GM21619 (cell line): ENCODE results near the gene SLC25A34.

ENCODE experiments used
- ATAC-seq: cut with Tn5 transposase; IDR thresholded peaks from one replicate; pipeline ENCODE4 v1.9.1; 2021; ENCODE audit not compliant: unreplicated experiment

The SLC25A34 gene

DNA sequence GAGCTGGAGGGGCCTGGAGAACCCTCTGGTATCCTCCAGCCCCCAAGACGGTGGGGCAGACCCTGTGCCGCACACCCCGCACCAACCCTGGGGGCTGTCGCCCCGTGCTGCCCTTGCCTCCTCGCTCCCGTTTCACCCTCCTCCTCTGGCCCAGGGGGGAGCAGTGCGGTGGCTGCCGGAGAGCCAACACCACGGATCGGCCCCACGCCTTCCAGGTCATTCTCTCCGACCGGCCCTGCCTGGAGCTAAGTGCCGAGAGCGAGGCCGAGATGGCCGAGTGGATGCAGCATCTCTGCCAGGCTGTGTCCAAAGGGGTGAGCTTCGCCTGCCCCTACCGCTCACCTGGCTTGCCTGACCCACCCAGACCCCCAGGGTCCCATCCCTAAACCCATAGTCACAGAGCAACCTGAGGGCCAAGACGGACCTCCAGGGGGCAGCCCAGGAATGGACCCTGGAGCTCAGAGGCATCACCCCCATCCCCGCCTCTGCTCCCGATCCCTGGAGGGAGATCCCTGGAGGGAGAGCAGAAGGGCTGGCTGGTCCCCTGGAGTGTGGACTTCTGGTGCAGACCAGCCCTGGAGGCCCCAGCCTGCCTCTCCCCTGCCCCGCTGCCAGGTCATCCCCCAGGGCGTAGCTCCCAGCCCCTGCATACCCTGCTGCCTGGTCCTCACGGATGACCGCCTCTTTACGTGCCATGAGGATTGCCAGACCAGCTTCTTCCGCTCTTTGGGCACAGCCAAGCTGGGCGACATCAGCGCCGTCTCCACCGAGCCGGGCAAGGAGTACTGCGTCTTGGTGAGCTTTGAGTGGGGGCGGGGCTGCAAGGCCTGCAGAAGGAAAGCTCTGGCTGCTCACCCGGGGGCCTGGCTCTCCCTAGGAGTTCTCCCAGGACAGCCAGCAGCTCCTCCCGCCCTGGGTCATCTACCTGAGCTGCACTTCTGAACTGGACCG lies 4.0 kb upstream of the SLC25A34 start:
- ATAC-seq, result no peak

DNA sequence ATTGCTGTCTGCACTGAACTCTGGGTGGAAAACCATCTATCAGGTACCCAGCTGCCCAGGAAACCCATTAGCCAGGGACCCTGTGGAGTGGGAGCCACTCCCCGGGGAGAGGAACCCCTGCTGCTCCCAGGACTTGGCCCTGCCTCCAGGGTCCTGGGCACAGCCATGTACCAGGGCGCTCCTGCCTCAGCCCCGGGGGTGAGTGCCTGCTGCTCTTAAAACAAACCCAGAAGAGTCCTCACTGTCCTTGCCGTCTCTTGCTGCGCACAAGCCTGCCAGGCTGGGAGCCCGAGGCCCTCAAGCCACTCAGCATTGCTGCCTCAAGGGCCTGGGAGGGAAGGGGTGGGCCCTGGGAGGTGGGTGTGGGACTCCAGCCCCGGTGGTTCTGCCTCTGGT lies 3.4 kb upstream of the SLC25A34 start:
- ATAC-seq, result no peak

- ATAC-seq, result no peak
Measured at GRCh38 chr1:15733218-15733725, 2.8 kb upstream of the SLC25A34 start.

- ATAC-seq, result no peak
Measured at GRCh38 chr1:15733726-15734226, 2.3 kb upstream of the SLC25A34 start.

DNA sequence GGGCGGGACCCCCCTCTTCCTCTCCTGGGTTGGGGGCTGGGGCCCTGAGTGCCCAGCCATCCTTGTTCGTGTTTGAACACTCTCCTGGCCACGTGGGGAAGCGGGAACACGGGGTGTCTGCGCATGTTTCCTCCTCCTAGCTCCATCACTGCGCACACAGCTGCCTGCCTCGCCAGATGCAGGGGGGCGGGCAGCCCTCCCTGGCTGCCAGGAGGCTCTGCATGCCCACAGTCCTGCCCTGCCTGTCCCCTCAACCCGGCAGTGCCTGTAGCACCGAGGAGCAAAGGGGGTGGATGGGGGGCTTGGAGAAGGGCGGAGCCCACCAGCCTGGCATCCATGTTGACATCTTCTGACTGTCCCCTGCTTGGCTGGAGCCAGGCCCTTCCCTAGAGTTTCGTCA lies 1.8 kb upstream of the SLC25A34 start:
- ATAC-seq, result no peak

DNA sequence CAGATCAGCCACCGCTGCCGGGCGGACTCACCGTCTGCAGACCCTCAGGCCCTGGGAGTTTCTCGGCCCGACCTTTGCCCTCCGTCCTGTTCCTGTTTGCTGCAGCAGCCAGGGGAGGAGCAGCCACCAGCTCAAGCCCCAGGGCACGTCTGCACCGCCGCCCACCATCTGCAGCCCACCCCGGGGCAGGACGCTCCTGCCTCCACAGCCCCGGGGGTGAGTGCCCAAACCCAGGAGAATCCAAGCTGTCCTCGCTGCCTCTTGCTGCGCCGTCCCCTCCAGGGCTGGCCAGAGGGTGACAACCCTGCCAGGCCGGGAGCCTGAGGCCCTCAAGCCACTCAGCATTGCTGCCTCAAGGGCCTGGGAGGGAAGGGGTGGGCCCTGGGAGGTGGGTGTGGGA lies 1.2 kb upstream of the SLC25A34 start:
- ATAC-seq, result no peak

- no peak for ATAC-seq
Measured at GRCh38 chr1:15735304-15736037, 587 bp upstream of the SLC25A34 start.

DNA sequence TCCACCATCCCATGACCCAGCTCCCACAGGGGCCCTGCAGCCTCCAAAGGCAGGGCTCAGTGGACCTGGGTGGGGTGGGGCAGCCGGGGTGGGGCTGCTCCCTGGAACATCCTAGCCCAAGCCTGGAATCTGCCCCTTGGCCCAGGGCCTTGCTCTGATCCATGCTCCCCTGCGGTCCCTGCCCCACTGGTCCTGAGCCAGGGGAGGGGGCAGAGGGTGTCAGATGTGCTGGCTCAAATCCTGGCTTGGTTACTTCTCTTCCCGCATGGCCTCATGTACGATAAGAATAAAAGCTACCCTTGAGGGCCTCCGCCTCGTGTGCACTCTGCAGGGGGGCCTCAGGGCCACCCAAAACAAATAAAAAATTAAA lies 819 bp downstream of the SLC25A34 start:
- no peak for ATAC-seq

DNA sequence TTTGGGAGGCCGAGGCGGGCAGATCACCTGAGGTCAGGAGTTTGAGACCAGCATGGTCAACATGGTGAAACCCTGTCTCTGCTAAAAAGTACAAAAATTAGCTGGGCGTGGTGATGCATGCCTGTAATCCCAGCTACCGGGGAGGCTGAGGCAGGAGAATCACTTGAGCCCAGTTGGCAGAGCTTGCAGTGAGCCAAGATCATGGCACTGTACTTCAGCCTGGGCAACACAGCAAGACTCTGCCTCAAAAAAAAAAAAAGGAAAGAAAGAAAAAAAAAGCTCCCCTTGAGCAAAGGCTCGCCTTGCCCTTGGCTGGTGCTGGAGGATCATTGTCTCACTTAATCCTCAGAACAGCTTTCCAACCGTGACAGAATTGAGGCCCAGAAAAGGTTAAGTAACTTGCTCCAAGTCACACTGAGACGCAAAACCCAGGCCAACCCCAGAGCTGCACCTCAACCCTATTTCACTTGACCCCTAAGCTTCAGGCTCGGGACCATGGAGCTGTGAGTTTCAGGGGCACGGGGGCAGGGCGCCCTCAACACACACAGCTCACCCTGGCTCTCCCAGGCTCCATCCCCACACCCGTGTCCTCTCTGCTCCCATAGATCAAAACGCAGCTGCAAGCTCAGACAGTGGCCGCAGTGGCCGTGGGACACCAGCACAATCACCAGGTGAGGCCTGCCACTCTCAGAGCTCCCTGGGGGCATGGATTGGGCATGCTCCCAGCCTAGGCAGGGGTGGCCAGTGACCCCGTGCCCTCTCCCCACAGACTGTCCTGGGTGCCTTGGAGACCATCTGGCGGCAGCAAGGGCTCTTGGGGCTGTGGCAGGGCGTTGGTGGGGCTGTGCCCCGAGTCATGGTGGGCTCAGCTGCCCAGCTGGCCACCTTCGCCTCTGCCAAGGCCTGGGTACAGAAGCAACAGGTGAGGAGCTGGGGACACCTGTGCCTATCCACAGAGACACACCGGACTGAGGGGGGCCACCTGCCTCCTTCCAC lies 1.6 kb downstream of the SLC25A34 start:
- no peak for ATAC-seq

- ATAC-seq, result no peak
Measured at GRCh38 chr1:15738416-15739113, 2.5 kb downstream of the SLC25A34 start.

DNA sequence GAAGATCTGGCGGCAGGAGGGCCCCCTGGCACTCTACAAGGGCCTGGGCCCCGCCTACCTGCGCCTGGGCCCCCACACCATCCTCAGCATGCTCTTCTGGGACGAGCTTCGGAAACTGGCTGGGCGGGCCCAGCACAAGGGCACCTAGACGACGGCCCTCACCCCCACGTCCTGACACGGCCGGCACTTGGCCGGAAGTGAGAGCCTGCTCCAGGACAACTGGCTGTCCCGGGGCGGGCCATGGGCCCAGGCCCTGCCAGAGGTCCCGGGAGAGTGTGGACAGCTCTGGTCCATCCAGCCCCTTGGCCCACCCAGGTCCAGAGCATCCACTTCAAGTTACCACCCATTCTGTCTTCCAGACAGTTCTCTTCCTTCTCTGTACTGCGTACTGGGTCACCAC lies 3.2 kb downstream of the SLC25A34 start:
- ATAC-seq, result no peak

DNA sequence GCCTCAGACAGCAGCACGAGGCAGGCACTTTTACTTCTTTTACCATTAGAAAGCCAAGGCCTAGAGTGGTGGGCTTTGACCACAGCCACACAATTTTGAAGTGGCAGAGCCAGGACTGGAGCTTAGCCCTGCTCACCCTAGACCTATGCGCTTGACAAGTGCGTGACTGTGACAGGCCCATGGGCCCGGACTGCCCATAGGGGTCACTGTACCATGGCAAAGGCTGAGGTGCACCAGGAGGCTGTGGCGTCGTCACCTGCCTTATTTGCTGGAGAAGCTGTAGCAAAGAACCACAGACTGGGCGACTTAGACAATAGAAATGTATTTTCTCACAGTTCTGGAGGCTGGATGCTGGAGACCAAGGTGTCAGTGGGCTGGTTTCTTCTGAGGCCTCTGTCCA lies 3.7 kb downstream of the SLC25A34 start:
- ATAC-seq, result no peak

DNA sequence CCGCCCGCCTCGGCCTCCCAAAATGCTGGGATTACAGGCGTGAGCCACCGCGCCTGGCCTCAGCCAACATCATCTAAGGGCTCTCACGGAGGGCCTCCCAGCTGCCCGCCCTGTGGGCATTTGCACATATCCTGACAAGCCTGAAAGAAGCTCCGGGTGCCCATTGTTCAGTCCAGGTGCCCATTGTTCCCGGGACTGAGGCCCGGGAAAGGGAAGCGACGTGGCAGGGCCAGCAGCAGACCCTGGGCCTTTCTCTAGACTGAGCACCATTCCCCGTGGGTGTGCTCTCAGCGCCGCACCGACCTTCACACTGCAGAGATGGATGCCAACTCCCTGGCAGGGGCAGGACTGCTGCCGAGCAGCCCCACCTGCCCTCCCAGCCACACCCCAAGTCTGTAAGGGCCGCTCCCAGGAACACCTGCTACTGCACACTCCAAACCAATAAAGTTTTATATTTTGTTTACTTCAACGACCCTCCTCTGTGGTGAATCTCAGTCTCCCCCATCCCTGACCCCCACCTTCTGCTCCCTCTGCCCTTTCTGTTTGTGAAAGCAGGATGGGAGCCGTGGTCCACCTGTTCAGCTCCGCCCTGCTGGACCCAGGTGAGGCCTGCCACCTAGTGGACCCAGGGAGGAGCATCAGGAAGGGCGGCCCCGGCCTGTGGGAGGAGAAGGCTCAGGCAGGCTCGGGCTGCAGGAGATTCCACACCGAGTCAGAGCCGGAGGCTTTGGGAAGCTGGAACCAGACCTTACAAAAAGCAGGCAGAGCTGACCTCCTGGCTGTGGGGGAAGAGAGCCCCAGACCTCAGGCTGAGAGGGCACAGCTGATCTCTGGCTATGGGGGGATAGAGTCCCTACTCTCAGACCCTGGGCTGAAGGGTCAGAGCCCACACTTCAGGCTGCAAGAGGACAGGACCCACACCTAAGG lies 5.1 kb downstream of the SLC25A34 start:
- ATAC-seq, result no peak

DNA sequence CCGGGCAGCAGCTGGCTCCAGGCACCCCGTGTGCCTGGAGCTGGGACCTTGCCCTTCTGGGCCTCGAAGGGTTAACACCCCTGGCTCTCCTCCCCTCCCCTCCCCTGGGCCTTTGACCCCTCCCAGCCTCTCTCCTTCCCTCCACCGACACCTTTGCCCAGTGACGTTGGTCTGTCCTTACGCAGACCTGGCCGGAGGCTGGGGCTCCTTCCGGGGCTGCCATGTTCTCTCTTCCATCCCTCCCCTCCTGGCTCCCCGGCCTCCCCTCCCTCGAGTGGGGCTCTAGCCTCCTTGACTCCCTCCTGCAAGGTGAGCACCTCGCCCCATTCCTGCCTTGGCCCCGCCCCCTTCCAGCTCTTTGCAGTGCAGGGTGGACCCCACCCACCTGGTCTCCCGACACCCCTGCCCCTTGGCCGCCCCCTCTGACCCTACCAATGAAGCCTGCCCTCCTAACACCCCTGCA lies 6.3 kb downstream of the SLC25A34 start, which contains the start of gene TMEM82:
TMEM82 (plus strand) TSS at position 161 of the 463 bp plus-strand sequence; CDS start at position 222, 61 bp downstream.
- no peak for ATAC-seq

DNA sequence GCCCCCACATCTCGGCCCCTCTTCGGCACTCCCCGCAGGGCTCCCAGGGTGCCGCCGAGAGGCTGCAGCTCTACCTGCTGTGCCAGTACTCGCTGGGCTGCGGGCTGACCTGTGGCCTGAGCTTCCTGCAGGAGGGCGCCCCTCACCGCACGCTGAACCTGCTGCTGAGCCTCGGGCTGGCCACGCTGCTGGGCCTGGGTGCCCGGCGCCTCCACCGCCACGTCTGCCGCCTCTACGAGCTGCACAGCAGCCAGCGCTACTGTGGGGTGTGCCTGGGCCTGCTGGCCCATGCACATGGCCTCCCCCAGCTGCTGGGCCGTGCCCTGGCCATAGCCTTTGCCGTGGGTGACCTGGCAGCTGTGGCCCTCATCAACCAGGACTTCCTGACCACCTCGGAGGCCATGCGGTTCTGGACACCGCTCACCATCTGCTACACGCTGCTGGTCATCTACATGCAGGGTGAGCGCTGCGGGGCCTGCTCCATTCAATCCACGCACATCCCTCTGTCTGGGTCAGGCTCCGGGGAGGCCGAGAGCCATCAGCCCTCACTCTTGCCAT lies 8.1 kb downstream of the SLC25A34 start:
- no peak for ATAC-seq

- ATAC-seq, result no peak
Measured at GRCh38 chr1:15747378-15747777, 11.3 kb downstream of the SLC25A34 start.

GRCh38 chr1:15748264-15748663 lies 12.2 kb downstream of the SLC25A34 start:
- ATAC-seq, result no peak

- ATAC-seq, result no peak
Measured at GRCh38 chr1:15748690-15749398, 12.8 kb downstream of the SLC25A34 start.
